ENCODE data around the gene IARS1.

IARS1 gene

GRCh38 chr9:92293452-92294296 lies at the start of gene IARS1:
TSS of gene IARS1 (minus strand) at chr9:92293697. CDS start at chr9:92289419, 4,278 bp downstream.
- DNase-seq (ENCODE audit: low spot score), result peak; percentile 92

GRCh38 chr9:92342825-92343488 lies 49.5 kb upstream of the IARS1 start:
- DNase-seq (ENCODE audit: low spot score), result peak; percentile 28

GRCh38 chr9:92341578-92341977 lies 48.1 kb upstream of the IARS1 start:
- DNase-seq (ENCODE audit: low spot score), result no peak

GRCh38 chr9:92333282-92333634 lies 39.8 kb upstream of the IARS1 start:
- DNase-seq (ENCODE audit: low spot score), result no peak

- DNase-seq (ENCODE audit: low spot score), result no peak
Observed at GRCh38 chr9:92332577-92333281, 39.2 kb upstream of the IARS1 start.

GRCh38 chr9:92328225-92328624 lies 34.7 kb upstream of the IARS1 start:
- peak; percentile 24 for DNase-seq (ENCODE audit: low spot score)

GRCh38 chr9:92327283-92327850 lies 33.9 kb upstream of the IARS1 start:
- no peak for DNase-seq (ENCODE audit: low spot score)

- DNase-seq (ENCODE audit: low spot score), result peak; percentile 30
Observed at GRCh38 chr9:92325991-92326500, 32.5 kb upstream of the IARS1 start.

- peak; percentile 96 for DNase-seq (ENCODE audit: low spot score)
Observed at GRCh38 chr9:92325269-92325990, 31.9 kb upstream of the IARS1 start, which contains the start of the genes CENPP and NOL8. TSS of gene CENPP (plus strand) at chr9:92325953. TSS of gene NOL8 (minus strand) at chr9:92325350. CDS start at chr9:92324161, 1,189 bp downstream.

GRCh38 chr9:92324889-92325268 lies 31.4 kb upstream of the IARS1 start:
- no peak for DNase-seq (ENCODE audit: low spot score)

- DNase-seq (ENCODE audit: low spot score), result no peak
Observed at GRCh38 chr9:92324431-92324830, 30.9 kb upstream of the IARS1 start.

- no peak for DNase-seq (ENCODE audit: low spot score)
Observed at GRCh38 chr9:92315456-92315855, 22.0 kb upstream of the IARS1 start.

- no peak for DNase-seq (ENCODE audit: low spot score)
Observed at GRCh38 chr9:92313624-92314012, 20.1 kb upstream of the IARS1 start.

GRCh38 chr9:92312887-92313623 lies 19.6 kb upstream of the IARS1 start:
- DNase-seq (ENCODE audit: low spot score), result no peak

GRCh38 chr9:92310562-92310961 lies 17.1 kb upstream of the IARS1 start:
- no peak for DNase-seq (ENCODE audit: low spot score)

- no peak for DNase-seq (ENCODE audit: low spot score)
Observed at GRCh38 chr9:92308893-92309292, 15.4 kb upstream of the IARS1 start.

GRCh38 chr9:92300936-92301335 lies 7.4 kb upstream of the IARS1 start:
- no peak for DNase-seq (ENCODE audit: low spot score)

- no peak for DNase-seq (ENCODE audit: low spot score)
Observed at GRCh38 chr9:92299116-92299515, 5.6 kb upstream of the IARS1 start.

GRCh38 chr9:92298036-92298435 lies 4.5 kb upstream of the IARS1 start:
- DNase-seq (ENCODE audit: low spot score), result no peak

- DNase-seq (ENCODE audit: low spot score), result no peak
Observed at GRCh38 chr9:92297611-92298010, 4.1 kb upstream of the IARS1 start.

GRCh38 chr9:92295827-92296258 lies 2.3 kb upstream of the IARS1 start:
- DNase-seq (ENCODE audit: low spot score), result no peak

Data from COLO829 (cell line).